A549 (cell line): ENCODE results near the gene UBA3. TPM values are rescaled to one million over a fixed set of nuclear protein-coding genes. Genes with fewer than 3 reads are reported as not detected.

ENCODE experiments used
- ATAC-seq, 2 experiments: fragments of 200-7000 bp in 1 of 2; fragments of >200 bp in 1 of 2; cut with Nextera tagmentation in 1 of 2; cut with Tn5 transposase in 1 of 2; 3 replicates each; pipeline versions ENCODE4 v1.8.0 to v1.9.1; 2018 to 2020; ENCODE audit warnings: mild to moderate bottlenecking in 1 of 2, moderate library complexity in 1 of 2
- CTCF ChIA-PET: fragments of 300-600 bp; sonication (Branson Sonifier 250); formaldehyde crosslinking; extraction: SDS; loops from one replicate; lab custom pipeline; 2021; ENCODE audit warnings: antibody characterized with exemption, inconsistent platforms; lab: Yijun Ruan, JAX
- POLR2A ChIA-PET: fragments of 350-600 bp; formaldehyde crosslinking; extraction: SDS; loops from one replicate; lab custom pipeline; 2021; ENCODE audit warnings: antibody characterized with exemption, inconsistent platforms; lab: Yijun Ruan, JAX
- DNase-seq, 2 experiments: peaks; one replicate each; pipeline versions ENCODE4 v3.0.0 to v3.0.0-alpha.2; 2011 to 2016; ENCODE audit warnings: low read depth in 1 of 2, low spot score in 1 of 2
- FAIRE-seq: peaks from 2 replicates; lab custom pipeline; 2011; peaks lifted over from hg19 to GRCh38; lab: Jason Lieb, UNC
- H3K27ac ChIP-seq, 2 experiments: fragments of >200 bp; sonication (Bioruptor Twin); formaldehyde crosslinking; 3 replicates each; pipeline ENCODE4 v1.5.1; 2016 to 2017
- H3K4me1 ChIP-seq: fragments of >200 bp; sonication (Bioruptor Twin); formaldehyde crosslinking; 3 replicates; pipeline ENCODE4 v1.6.1; 2016
- H3K4me2 ChIP-seq: fragments of >200 bp; sonication (Bioruptor Twin); formaldehyde crosslinking; 3 replicates; pipeline ENCODE4 v1.6.1; 2016
- H3K4me3 ChIP-seq: fragments of >200 bp; sonication (Bioruptor Twin); formaldehyde crosslinking; 3 replicates; pipeline ENCODE4 v1.5.1; 2016
- H3K9me3 ChIP-seq: fragments of >200 bp; sonication (Bioruptor Twin); formaldehyde crosslinking; 3 replicates; pipeline ENCODE4 v1.6.1; 2016
- BCL3 ChIP-seq: fragments of >200 bp; sonication (Bioruptor Twin); formaldehyde crosslinking; IDR thresholded peaks from 3 replicates; pipeline ENCODE4 v1.6.1; 2016
- E2F6 ChIP-seq: IDR thresholded peaks from 2 replicates; pipeline ENCODE4 v1.6.1; 2012; ENCODE audit warnings: low read depth, borderline replicate concordance
- FOSB ChIP-seq: fragments of 250-450 bp; sonication (Bioruptor Pico); IDR thresholded peaks from 2 replicates; pipeline ENCODE4 v1.5.0; 2020; ENCODE audit warnings: mild to moderate bottlenecking, moderate library complexity
- FOSL2 ChIP-seq, 2 experiments: fragments of 450-650 bp in 1 of 2; fragments of >200 bp in 1 of 2; sonication (Bioruptor Twin) in 1 of 2; formaldehyde crosslinking; IDR thresholded peaks; 2 replicates each; pipeline versions ENCODE4 v1.5.0 to v1.6.1; 2016 to 2020; ENCODE audit warnings: mild to moderate bottlenecking in 1 of 2, moderate library complexity in 1 of 2
- HES2 ChIP-seq: fragments of >200 bp; sonication (Bioruptor Twin); formaldehyde crosslinking; IDR thresholded peaks from 2 replicates; pipeline ENCODE4 v1.6.1; 2016
- HOXA7 ChIP-seq: fragments of 250-450 bp; sonication (Bioruptor Pico); IDR thresholded peaks from 2 replicates; pipeline ENCODE4 v1.5.0; 2020; ENCODE audit warnings: mild to moderate bottlenecking, moderate library complexity
- JUN ChIP-seq, 2 experiments: fragments of >200 bp; sonication (Bioruptor Twin); formaldehyde crosslinking; IDR thresholded peaks; 2 replicates in 1 of 2; 3 replicates in 1 of 2; pipeline ENCODE4 v1.6.1; 2016 to 2017
- KDM5A ChIP-seq: fragments of 200-600 bp; sonication (generic); IDR thresholded peaks from 2 replicates; pipeline ENCODE4 v1.6.1; 2016; ENCODE audit warnings: antibody characterized with exemption, mild to moderate bottlenecking
- MAX ChIP-seq: IDR thresholded peaks from 2 replicates; pipeline ENCODE4 v1.6.1; 2012
- NPAS2 ChIP-seq: fragments of 250-450 bp; sonication (Bioruptor Pico); IDR thresholded peaks from 2 replicates; pipeline ENCODE4 v1.8.0; 2022; ENCODE audit warnings: mild to moderate bottlenecking, moderate library complexity, borderline replicate concordance
- RCOR1 ChIP-seq: fragments of 150-350 bp; IDR thresholded peaks from 2 replicates; pipeline ENCODE4 v1.6.1; 2014; ENCODE audit warnings: antibody characterized with exemption, low read length, low read depth
- RNF2 ChIP-seq: fragments of 200-600 bp; sonication (generic); IDR thresholded peaks from 2 replicates; pipeline ENCODE4 v1.6.1; 2016; ENCODE audit warnings: low read depth, mild to moderate bottlenecking, antibody characterized with exemption, moderate library complexity, borderline replicate concordance
- ZC3H11A ChIP-seq: fragments of 450-650 bp; IDR thresholded peaks from 2 replicates; pipeline ENCODE4 v1.6.1; 2014; ENCODE audit warnings: antibody characterized with exemption, mild to moderate bottlenecking
- ZFP36 ChIP-seq: fragments of 450-650 bp; IDR thresholded peaks from 2 replicates; pipeline ENCODE4 v1.6.1; 2014; ENCODE audit warnings: borderline replicate concordance; ENCODE audit not compliant: partially characterized antibody
- WGBS: methylation state at CpG from one replicate; pipeline ENCODE4 v1.1.6; 2017; ENCODE audit errors: missing lambda C conversion rate; 5-methylcytosine and 5-hydroxymethylcytosine counted together
- polyA plus RNA-seq, 4 experiments: library from polyadenylated mRNA; depleted of rRNA in 3 of 4; stranded (reverse); fragments of >200 nt; fragmentation: RNase III in 1 of 4; extraction: RNeasy Plus Mini Kit Qiagen cat#74134 plus additional on column Dnase treatment in 1 of 4; gene quantifications; 2 replicates in 3 of 4; 3 replicates in 1 of 4; pipeline ENCODE4 v1.2.3, GENCODE V29; 2011 to 2017

The UBA3 gene
- polyA plus RNA-seq, 2 of the 4 experiments (the other 2 are of a cell fraction): 50.0 to 62.7 TPM

- peak overlapping the region; percentile 5; the same call in 1 of the 3 replicates for H3K4me3 ChIP-seq
- ATAC-seq (no peak), DNase-seq (peak; percentile 19 to 36)
- peak overlapping the region; percentile 76 to 96 for H3K27ac ChIP-seq
- CTCF ChIA-PET: interaction anchor here (0.9 kb wide), 2 partner anchors 74 to 153 kb away, joined by 3 read pairs; partner anchors contain the start of gene EOGT
- TF ChIP-seq E2F6 (no peak), FOSL2 (IDR thresholded peaks at IDR 0.05) (no peak), FOSL2 (CRISPR knock-in tag; IDR thresholded peaks at IDR 0.05) (peak; percentile 55; the same call in 1 of the 2 replicates)
- TF ChIP-seq, all 56 proteins: peak for 1
- 0% methylated on average over 2 of the region's 2 CpGs for WGBS
- FAIRE-seq: no peak
- POLR2A ChIA-PET: no interaction called here
- Histone ChIP-seq H3K4me1 (peaks cover 57% of the 10 kb centered on the region), H3K4me2 (peak overlapping the region; percentile 95), H3K9me3 (no peaks in the 10 kb centered on the region)
These were observed 7.9 kb upstream of the UBA3 start for GRCh38 chr3:69088063-69088462.

GRCh38 chr3:69087030-69087791, 7.0 kb upstream of the UBA3 start:
- H3K4me3 ChIP-seq: peak overlapping the region; percentile 62
- WGBS: 78% methylated on average over 3 of the region's 3 CpGs
- TF ChIP-seq ZC3H11A (no peak), BCL3 (no peak), RCOR1 (no peak), JUN (IDR thresholded peaks at IDR 0.05) (no peak), RNF2 (no peak)
- peaks cover 66% of the 10 kb centered on the region for H3K4me1 ChIP-seq
- ChIA-PET POLR2A (interaction anchor here (1.2 kb wide), 1 partner anchor 35 kb away, joined by 11 read pairs; the partner anchor contains the start of gene TMF1), CTCF (interaction anchor here (0.9 to 1.5 kb wide), 2 partner anchors 32 to 154 kb away, joined by 3 to 4 read pairs; no protein-coding TSS in a partner anchor)
- FAIRE-seq (no peak), ATAC-seq (no peak), DNase-seq (no peak)
- H3K4me2 ChIP-seq: peak overlapping the region; percentile 95
- H3K27ac ChIP-seq: peak overlapping the region; percentile 96
- no peaks in the 10 kb centered on the region for H3K9me3 ChIP-seq

GRCh38 chr3:69085833-69086722, 5.9 kb upstream of the UBA3 start:
- DNase-seq (peak; percentile 36 to 84), FAIRE-seq (no peak), ATAC-seq (peak; percentile 74 to 80)
- TF ChIP-seq HOXA7 (CRISPR knock-in tag) (no peak), JUN (IDR thresholded peaks at IDR 0.05) (peak in 1 of 2 experiments; percentile 42; a peak in 2 of 5 replicates), ZFP36 (no peak), FOSL2 (IDR thresholded peaks at IDR 0.05) (no peak), FOSL2 (CRISPR knock-in tag; IDR thresholded peaks at IDR 0.05) (peak; percentile 38; the same call in 1 of the 2 replicates), NPAS2 (no peak), KDM5A (no peak), MAX (peak; percentile 28; the same call in 1 of the 2 replicates), BCL3 (0 out of 3 replicates have a peak, but pooled peaks have one; percentile 36), HES2 (no peak), FOSB (CRISPR knock-in tag) (no peak)
- Histone ChIP-seq H3K27ac (peak overlapping the region; percentile 96), H3K9me3 (no peaks in the 10 kb centered on the region), H3K4me1 (peaks cover 71% of the 10 kb centered on the region), H3K4me2 (peak overlapping the region; percentile 95), H3K4me3 (peak overlapping the region; percentile 62)
- ChIA-PET CTCF (interaction anchor here (1.5 kb wide), 1 partner anchor 33 kb away, joined by 4 read pairs; no protein-coding TSS in a partner anchor), POLR2A (interaction anchor here (0.6 to 1.2 kb wide), 3 partner anchors 34 to 72 kb away, joined by 3 to 11 read pairs (median 4); partner anchors contain the start of gene TMF1)
- WGBS: 2% methylated on average over 8 of the region's 8 CpGs
